Omental fat pad (tissue), 4 donors: ENCODE data around the gene CAPN3. TPM values are rescaled to one million over a fixed set of nuclear protein-coding genes. Genes with fewer than 3 reads are reported as not detected.
"Not testable (repeated sequence)": the region's sequence is repeated elsewhere in the genome, so short reads cannot be mapped to it uniquely, and the experiment has no call there.

Source experiments
- ATAC-seq: fragments of 150-250 bp; one replicate; pipeline ENCODE4 v1.9.1; 2016; ENCODE audit warnings: mild to moderate bottlenecking, moderate library complexity; ENCODE audit not compliant: low FRiP score
- DNase-seq: peaks from one replicate; pipeline ENCODE4 v3.0.0-alpha.2; 2019; ENCODE audit warnings: low spot score
- total RNA-seq, 4 donors: library from RNA; depleted of rRNA; stranded (reverse); fragments of >200 nt; gene quantifications; one replicate each; pipeline ENCODE4 v1.1.0, GENCODE V29; 2016
- TF ChIP-seq, protein P1 (sequence below), 3 donors: fragments of 450-650 bp; IDR thresholded peaks; one replicate each; pipeline ENCODE4 v1.5.1; 2016 to 2017; ENCODE audit warnings: antibody characterized with exemption in 3 of 3, mild to moderate bottlenecking in 3 of 3, moderate library complexity in 2 of 3

CAPN3 gene
- total RNA-seq, 4 donors from 2014 or later, result 7.5 to 25.4 (median 10.4) TPM

DNA sequence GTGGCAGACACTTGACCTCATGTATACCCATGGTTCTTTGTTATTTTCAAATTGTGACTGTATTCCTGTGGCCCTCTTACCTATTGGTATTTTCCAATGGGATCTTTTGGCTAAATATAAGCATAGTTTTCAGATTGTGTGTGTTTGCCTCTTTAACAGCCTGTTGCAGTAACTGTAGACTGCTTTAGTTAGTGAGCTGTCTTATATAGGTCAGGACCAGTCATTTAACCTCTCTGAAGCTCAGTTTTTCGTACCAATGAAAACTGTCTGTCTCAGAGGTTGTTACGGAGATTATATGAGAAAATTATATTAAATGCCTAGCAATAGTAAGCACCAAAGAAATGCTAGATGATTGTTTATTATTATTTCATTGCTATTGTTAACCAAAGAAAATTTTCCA lies 29.3 kb upstream of the CAPN3 start:
- TF ChIP-seq, protein P1, sequence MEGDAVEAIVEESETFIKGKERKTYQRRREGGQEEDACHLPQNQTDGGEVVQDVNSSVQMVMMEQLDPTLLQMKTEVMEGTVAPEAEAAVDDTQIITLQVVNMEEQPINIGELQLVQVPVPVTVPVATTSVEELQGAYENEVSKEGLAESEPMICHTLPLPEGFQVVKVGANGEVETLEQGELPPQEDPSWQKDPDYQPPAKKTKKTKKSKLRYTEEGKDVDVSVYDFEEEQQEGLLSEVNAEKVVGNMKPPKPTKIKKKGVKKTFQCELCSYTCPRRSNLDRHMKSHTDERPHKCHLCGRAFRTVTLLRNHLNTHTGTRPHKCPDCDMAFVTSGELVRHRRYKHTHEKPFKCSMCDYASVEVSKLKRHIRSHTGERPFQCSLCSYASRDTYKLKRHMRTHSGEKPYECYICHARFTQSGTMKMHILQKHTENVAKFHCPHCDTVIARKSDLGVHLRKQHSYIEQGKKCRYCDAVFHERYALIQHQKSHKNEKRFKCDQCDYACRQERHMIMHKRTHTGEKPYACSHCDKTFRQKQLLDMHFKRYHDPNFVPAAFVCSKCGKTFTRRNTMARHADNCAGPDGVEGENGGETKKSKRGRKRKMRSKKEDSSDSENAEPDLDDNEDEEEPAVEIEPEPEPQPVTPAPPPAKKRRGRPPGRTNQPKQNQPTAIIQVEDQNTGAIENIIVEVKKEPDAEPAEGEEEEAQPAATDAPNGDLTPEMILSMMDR (IDR thresholded peaks at IDR 0.05), result no peak
- DNase-seq, result no peak
- ATAC-seq, result no peak

DNA sequence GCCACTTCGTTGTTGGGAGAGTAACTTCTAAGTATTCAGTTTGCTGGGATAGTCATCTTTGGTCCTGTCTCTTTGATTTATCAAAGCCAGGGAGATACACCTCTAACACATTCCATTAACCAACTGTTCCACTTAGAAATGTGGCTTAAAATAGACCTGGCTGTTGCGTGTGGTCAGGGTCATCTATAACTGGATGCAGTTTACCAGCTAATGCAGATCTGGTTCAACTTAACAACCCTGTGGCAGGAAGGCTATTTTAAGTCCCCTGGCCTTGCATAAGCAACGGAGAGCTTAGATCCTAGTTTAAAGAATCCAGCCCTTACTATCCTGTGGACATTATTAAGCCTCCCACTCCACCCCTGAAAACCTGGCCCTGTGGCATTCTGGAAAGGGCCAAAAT lies 28.1 kb upstream of the CAPN3 start:
- no peak for ATAC-seq
- DNase-seq, result no peak
- TF ChIP-seq, protein P1 (IDR thresholded peaks at IDR 0.05), result no peak

DNA sequence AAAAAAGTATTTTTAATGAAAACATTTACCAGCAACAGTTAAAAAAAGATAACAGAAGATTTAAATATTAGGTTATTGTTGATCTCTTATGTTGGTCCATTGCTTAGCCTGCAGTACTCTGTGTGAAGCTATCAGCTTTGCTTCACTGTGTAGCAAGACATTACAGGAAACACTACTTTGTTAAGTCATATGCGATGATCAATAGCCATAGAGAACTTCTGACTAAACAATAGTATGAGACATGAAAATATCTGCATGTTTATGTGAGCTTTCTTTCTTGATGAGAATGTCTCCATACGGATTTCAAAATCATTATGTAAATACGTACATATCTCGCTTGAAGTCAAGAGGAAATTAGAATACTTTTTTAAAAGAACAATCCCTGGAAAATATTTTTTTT lies 27.0 kb upstream of the CAPN3 start:
- ATAC-seq (no peak), DNase-seq (no peak)
- TF ChIP-seq, protein P1 (IDR thresholded peaks at IDR 0.05), result no peak

DNA sequence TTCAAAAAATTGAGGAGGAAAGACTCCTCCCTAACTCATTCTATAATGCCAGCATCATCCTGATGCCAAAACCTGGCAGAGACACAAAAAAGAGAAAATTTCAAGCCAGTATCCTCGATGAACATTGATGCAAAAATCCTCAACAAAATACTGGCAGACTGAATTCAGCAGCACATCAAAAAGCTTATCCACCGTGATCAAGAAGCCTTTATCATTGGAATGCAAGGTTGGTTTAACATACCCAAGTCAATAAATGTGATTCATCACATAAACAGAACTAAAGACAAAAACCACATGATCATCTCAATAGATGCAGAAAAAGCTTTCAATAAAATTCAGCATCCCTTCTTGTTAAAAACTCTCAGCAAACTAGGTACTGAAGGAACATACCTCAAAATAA lies 24.2 kb upstream of the CAPN3 start:
- no peak for ATAC-seq
- TF ChIP-seq, protein P1 (IDR thresholded peaks at IDR 0.05), result no peak
- no peak for DNase-seq

DNA sequence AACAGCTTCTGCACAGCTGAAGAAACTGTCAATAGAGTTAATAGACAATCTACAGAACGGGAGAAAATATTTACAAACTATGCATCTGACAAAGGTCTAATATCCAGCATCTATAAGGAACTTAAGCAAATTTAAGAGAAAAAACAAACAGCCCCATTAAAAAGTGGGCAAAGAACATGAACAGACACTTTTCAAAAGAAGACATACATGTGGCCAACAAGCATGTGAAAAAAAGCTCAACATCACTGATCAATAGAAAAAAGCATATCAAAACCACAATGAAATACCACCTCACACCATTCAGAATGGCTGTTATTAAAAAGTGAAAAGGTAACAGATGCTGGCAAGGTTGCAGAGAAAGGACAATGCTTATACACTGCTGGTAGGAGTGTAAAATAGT lies 22.7 kb upstream of the CAPN3 start:
- ATAC-seq, DNase-seq: not testable (repeated sequence)

DNA sequence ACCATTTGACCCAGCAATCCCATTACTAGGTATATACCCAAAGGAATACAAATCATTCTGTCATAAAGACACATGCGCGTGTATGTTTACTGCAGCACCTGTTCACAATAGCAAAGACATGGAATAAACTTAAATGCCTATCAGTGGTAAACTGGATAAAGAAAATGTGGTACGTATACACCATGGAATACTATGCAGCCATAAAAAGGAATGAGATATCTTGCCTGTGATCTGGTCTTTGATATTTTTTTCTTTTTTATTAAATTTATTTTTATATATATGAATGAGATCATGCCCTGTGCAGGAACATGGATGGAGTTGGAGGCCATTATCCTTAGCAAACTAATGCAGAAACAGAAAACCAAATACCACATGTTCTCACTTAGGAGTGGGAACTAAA lies 22.2 kb upstream of the CAPN3 start:
- not testable (repeated sequence) for DNase-seq, ATAC-seq

DNA sequence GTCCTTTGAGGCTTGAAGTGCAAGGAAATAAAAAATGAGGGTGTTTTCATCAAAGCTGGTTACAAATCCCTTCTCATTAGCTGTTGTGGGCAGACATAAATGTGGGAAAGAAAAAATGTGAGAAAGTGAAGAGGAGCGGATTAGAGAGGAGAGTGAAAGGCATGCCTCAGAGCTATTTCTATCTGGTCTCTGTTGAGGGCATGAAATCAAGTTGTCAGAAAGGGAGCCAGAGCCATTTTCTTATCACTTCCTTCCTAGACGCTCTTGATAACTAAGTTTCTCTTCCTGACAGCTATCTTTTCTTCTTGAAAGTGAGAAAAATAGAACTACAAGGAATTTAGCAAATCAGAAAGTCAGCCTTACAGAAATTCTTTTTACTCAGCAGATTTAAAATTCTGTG lies 20.8 kb upstream of the CAPN3 start:
- DNase-seq (no peak), ATAC-seq (peak; percentile 37)
- TF ChIP-seq, protein P1 (IDR thresholded peaks at IDR 0.05), result no peak

DNA sequence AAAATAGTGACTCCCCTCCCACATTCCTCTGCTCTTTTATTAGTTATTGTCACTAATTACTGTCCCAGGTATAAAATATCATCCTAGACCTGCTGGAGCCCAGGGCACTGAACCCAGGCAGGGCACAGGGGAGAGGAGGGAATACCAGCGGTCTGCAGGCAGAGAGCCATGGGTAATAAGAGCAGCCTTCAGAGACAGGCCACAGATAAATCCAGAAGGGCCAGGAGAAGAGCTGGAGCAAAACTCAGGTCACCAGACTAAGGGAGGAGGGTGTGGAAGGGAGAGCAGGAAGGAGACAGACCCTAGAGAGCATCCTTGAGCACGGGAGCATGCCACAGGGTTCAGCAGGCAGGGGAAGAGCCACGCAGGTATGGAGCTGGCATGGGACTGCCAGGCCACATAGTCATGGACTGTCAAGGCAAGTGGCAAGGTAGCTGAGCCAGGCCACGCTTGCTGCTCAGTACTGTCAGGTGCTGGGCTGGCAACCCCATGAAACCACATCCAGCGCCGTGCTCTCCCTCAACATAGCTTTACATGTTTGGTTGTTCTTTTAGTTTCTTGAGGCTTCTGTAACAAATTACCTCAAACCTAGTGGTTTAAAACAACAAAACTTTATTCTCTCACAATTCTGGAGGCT lies 15.6 kb upstream of the CAPN3 start:
- ATAC-seq, result no peak
- TF ChIP-seq, protein P1 (IDR thresholded peaks at IDR 0.05), result no peak
- DNase-seq, result no peak
